ENCODE data around the gene DPM1.

Gene DPM1

GRCh38 chr20:50929299-50930138 lies 28.8 kb downstream of the DPM1 start:
- peak; percentile 92 for DNase-seq

GRCh38 chr20:50928469-50928868 lies 29.9 kb downstream of the DPM1 start:
- no peak for DNase-seq

- no peak for DNase-seq
Observed at GRCh38 chr20:50926530-50926929, 31.8 kb downstream of the DPM1 start.

GRCh38 chr20:50924261-50924920 lies 33.9 kb downstream of the DPM1 start:
- no peak for DNase-seq

- no peak for DNase-seq
Observed at GRCh38 chr20:50921803-50922501, 36.4 kb downstream of the DPM1 start.

GRCh38 chr20:50920997-50921396 lies 37.3 kb downstream of the DPM1 start:
- no peak for DNase-seq

GRCh38 chr20:50919567-50919966 lies 38.8 kb downstream of the DPM1 start:
- no peak for DNase-seq

GRCh38 chr20:50918403-50918802 lies 39.9 kb downstream of the DPM1 start:
- no peak for DNase-seq

- DNase-seq: no peak
Observed at GRCh38 chr20:50916934-50917333, 41.4 kb downstream of the DPM1 start.

GRCh38 chr20:50916257-50916656 lies 42.1 kb downstream of the DPM1 start:
- no peak for DNase-seq

GRCh38 chr20:50915424-50915823 lies 42.9 kb downstream of the DPM1 start:
- no peak for DNase-seq

- no peak for DNase-seq
Observed at GRCh38 chr20:50913690-50914375, 44.5 kb downstream of the DPM1 start.

- no peak for DNase-seq
Observed at GRCh38 chr20:50911716-50912115, 46.6 kb downstream of the DPM1 start.

GRCh38 chr20:50911030-50911429 lies 47.3 kb downstream of the DPM1 start:
- no peak for DNase-seq

- no peak for DNase-seq
Observed at GRCh38 chr20:50909413-50909812, 48.9 kb downstream of the DPM1 start.

- DNase-seq: no peak
Observed at GRCh38 chr20:50904067-50904570, 54.2 kb downstream of the DPM1 start.

GRCh38 chr20:50903353-50904051 lies 54.8 kb downstream of the DPM1 start:
- no peak for DNase-seq

GRCh38 chr20:50901301-50901700 lies 57.0 kb downstream of the DPM1 start:
- no peak for DNase-seq

GRCh38 chr20:50900261-50900660 lies 58.1 kb downstream of the DPM1 start:
- no peak for DNase-seq

GRCh38 chr20:50898475-50898874 lies 59.9 kb downstream of the DPM1 start:
- DNase-seq: no peak

GRCh38 chr20:50895111-50895830 lies 63.1 kb downstream of the DPM1 start:
- DNase-seq: no peak

- DNase-seq: no peak
Observed at GRCh38 chr20:50893620-50894019, 64.7 kb downstream of the DPM1 start.
